ENCODE results near the gene CARNS1.

DNA sequence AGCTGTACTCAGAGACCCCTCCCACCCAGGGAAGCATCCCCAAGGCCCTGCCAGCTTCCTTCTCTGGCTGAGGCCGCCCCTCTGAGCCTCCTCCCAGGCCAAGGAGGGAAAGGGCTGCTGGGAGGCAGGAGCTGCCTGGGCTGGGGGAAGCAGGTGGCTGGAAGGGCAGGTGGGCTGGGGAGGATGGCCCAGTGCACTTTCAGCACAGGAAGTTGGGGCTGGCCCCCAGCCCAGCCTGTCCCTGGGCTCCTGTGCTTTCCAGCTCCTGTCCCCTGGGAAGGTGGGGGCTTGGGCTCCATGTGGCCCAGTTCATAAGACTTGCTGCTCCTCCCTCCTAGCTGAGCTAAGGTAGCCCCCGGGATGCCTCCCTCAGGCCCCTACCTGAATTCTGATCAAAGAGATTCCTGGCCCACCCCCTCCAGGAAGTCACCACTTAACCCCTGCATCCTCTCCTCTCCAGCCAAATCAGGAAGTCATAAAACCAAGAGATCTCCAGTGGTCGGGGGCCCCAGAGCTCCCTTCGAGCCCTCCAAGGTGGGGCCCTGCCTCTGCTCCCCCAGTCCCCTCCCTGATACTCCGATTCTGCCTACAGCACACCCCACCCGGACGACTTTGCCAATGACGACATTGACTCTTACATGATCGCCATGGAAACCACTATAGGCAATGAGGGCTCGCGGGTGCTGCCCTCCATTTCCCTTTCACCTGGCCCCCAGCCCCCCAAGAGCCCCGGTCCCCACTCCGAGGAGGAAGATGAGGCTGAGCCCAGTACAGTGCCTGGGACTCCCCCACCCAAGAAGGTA, 18.7 kb upstream of the CARNS1 start:
- TF ChIP-seq, protein P1, sequence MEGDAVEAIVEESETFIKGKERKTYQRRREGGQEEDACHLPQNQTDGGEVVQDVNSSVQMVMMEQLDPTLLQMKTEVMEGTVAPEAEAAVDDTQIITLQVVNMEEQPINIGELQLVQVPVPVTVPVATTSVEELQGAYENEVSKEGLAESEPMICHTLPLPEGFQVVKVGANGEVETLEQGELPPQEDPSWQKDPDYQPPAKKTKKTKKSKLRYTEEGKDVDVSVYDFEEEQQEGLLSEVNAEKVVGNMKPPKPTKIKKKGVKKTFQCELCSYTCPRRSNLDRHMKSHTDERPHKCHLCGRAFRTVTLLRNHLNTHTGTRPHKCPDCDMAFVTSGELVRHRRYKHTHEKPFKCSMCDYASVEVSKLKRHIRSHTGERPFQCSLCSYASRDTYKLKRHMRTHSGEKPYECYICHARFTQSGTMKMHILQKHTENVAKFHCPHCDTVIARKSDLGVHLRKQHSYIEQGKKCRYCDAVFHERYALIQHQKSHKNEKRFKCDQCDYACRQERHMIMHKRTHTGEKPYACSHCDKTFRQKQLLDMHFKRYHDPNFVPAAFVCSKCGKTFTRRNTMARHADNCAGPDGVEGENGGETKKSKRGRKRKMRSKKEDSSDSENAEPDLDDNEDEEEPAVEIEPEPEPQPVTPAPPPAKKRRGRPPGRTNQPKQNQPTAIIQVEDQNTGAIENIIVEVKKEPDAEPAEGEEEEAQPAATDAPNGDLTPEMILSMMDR (conservative IDR thresholded peaks at IDR 0.05; ENCODE audit: low read depth, low read length) = no peak
- no peak for TF ChIP-seq EZH2 (IDR thresholded peaks at IDR 0.05; ENCODE audit: borderline replicate concordance, low read depth, low read length, poor library complexity, severe bottlenecking)

All from A673 (cell line).